PC-9 (cell line): ENCODE results near the gene AGBL5.

Experiments
- EZH2 ChIP-seq: fragments of 200-600 bp; sonication (generic); IDR thresholded peaks from 2 replicates; pipeline ENCODE4 v1.8.0; 2017; ENCODE audit warnings: antibody characterized with exemption, low read depth
- TF ChIP-seq, protein P1 (sequence below): fragments of 200-600 bp; sonication (generic); conservative IDR thresholded peaks from 2 replicates; pipeline ENCODE4 v1.6.1; 2017; ENCODE audit warnings: mixed run types, antibody characterized with exemption, mild to moderate bottlenecking, moderate library complexity

DNA sequence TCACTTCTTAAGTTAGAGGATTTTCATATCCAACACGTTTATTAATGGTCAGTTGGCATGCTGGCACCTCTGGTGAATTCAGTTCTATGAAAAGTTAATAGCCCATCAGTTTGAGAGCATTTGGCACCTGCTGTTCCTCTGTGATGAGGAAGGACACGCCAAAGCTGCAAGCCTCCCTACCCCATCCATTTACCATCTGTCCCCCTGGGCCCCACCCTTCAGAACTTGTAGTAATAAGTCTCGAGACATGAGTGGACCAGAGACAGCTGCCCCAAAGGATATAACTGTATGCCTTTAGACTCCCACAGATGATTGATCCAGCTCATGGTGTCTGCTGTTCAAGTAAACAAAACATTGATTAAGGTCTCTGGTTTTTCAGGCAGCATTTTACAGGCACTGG lies 13.7 kb downstream of the AGBL5 start:
- TF ChIP-seq, protein P1, sequence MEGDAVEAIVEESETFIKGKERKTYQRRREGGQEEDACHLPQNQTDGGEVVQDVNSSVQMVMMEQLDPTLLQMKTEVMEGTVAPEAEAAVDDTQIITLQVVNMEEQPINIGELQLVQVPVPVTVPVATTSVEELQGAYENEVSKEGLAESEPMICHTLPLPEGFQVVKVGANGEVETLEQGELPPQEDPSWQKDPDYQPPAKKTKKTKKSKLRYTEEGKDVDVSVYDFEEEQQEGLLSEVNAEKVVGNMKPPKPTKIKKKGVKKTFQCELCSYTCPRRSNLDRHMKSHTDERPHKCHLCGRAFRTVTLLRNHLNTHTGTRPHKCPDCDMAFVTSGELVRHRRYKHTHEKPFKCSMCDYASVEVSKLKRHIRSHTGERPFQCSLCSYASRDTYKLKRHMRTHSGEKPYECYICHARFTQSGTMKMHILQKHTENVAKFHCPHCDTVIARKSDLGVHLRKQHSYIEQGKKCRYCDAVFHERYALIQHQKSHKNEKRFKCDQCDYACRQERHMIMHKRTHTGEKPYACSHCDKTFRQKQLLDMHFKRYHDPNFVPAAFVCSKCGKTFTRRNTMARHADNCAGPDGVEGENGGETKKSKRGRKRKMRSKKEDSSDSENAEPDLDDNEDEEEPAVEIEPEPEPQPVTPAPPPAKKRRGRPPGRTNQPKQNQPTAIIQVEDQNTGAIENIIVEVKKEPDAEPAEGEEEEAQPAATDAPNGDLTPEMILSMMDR = no peak
- TF ChIP-seq EZH2 = no peak
